Putamen (tissue), 1 donor: ENCODE results near the gene ADGRG2.
A peak's percentile ranks its signal among the peaks of the same experiment; 100 is the strongest.
"Not testable (repeated sequence)": the region's sequence is repeated elsewhere in the genome, so short reads cannot be mapped to it uniquely, and the experiment has no call there.

ENCODE experiments used
- DNase-seq: peaks from one replicate; pipeline ENCODE4 v3.0.0-alpha.2; 2016; ENCODE audit warnings: low spot score

Gene ADGRG2

DNA sequence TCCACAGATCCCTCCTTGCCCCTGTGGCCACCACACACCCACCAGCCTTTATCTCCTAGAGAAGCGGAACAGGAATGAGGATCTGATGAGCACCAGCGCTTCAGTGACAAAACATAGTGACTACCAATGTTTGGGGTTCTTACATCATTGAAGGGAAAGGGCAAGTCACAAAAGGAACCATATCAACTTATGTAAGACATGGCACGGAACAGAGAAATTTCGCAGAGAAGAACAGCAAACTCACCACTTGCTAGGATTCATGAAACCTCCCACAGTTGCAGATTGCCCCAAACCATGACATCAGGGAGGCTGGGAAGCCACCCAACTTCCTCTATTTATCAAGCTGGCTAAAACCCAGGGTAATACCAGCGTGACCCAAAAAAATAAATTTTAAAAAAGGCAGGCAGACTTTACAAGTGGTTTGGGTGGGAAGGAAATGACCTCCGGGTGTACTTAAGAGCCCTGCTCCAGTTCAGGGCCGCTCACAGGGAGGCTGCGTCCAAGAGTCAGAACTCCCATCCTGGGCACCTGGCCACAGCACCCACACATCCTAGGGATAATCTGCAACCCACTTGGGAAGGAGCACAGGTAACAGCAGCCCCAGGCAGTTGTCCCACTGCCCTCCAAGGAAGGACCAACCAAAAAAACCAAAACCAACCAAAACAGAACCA, 36.0 kb downstream of the ADGRG2 start:
- DNase-seq, result no peak

DNA sequence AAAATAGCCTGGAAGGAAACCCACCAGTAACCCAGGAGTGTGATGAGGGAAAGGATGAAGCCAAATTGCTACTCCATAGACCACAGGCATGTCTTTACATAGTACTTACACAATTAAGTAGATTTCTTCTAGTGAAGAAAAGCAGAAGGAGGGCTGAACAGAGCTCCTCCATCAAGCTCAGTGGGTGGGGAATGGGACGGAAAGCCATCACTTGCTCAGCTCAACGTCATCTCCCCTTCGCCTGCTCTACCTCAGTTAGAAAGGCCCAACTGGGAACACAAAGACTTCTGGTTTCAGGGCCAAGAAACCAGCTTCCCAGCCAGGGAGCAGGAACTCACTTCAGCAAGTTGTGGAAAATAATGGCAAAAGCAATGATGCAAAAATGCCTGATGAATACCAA, 36.6 kb downstream of the ADGRG2 start:
- DNase-seq, result no peak

DNA sequence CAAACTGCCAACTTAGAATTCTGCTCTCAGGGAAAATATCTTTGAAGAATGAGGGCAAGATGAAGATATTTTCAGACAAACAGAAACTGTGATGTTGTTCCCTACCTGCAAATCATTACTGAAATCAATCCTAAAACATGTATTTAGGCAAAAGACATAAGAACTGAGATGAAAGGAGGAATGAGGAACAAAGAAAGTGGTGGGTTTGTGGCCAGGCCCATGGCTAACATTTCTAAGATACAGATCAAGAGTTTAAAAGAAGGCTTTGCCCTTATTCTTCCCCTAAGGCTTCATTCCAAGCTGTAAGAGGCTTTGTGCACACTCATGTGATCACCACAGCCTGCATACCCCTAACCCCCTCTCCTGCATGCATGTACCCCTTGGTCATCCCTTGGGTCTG, 46.5 kb downstream of the ADGRG2 start:
- no peak for DNase-seq

DNA sequence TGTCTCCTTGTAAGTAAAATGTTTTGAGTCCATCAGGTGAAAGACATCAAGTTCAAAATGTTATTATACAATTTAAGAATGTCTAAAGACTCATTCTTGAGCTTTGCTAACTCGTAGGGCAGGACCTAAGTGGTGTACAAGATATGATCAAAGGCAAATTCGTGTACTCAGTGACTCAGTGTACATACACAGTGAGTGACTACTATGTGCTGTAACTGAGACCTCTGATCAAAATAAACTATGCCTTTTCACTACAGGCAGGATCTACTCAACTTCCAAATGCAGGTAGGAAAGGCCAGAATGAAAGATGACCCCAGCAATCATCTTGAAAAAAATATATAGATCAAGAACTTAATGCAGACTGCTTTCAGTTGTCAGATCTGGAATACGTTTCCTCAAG, 49.9 kb downstream of the ADGRG2 start:
- no peak for DNase-seq

DNA sequence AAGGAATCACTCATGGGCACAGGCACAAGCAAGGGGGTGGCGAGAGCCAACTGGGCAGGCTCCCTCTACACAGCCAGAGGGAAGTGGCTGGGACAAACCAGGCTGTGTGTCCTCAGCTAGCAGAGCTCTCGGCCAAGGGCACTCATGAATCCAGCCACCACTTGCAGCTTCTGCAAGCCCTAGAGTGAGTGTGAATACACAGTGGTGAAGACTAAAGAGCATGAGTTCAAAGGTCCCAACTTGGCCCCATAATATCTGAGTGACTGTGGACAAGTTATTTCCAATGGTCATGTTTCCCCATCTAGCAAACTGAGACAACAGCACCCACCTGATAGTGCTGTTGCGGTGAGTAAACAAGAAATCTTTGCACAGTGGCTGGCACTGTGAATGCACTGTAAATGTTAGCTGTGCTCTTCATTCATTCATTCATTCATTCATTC, 51.7 kb downstream of the ADGRG2 start:
- DNase-seq, result no peak

DNA sequence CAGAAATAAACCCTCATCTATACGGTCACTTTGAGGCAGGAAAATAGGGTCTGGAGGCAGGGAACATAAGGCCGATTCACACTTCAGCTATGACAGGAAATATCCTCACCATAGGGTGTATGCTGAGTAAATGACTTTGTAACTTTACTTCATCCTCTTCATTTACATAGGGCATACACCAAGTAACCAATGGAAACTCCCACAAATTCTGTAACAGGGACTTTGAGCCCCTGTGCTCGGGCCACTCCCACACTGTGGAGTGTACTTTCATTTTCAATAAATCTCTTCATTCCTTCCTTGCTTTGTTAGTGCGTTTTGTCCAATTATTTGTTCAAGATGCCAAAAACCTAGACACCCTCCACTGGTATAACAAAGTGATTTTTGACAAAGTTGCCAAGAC, 55.3 kb downstream of the ADGRG2 start:
- not testable (repeated sequence) for DNase-seq

DNA sequence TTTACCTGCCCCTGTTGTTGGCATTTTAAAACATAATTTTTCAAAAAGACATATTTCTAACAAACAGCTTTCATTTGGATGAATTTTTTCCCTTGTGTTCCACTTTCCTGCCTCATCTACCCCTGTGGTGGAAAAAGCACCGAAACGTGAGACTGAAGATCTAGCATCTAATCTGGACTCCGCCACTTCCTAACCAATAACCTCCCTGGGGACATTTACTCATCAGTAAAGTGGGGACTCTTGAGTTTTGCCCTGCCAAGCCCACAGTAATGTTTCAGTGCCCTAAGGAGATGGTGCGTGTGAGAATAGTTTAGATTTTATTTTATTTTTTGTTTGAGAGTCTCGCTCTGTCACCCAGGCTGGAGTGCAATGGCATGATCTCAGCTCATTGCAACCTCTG, 56.7 kb downstream of the ADGRG2 start:
- DNase-seq, result no peak

DNA sequence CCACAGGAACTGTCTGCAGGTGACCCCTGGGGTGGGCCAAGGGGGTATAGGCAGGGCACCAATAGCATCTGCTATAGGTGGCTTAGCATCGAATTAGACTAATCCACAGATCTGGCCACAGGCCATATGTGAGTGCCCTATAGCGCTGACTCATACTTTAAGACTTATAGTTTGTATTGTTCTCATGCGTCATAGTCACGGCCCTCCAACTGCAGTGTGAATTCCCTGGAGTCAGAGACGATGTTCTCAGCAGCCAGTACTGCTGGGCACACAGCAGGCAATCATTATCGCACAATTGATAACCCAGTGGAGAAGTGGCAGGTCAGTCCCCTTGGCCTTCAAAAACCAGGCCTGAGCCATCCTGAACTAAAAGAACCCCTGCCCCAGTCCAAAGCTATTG, 58.1 kb downstream of the ADGRG2 start:
- no peak for DNase-seq

DNA sequence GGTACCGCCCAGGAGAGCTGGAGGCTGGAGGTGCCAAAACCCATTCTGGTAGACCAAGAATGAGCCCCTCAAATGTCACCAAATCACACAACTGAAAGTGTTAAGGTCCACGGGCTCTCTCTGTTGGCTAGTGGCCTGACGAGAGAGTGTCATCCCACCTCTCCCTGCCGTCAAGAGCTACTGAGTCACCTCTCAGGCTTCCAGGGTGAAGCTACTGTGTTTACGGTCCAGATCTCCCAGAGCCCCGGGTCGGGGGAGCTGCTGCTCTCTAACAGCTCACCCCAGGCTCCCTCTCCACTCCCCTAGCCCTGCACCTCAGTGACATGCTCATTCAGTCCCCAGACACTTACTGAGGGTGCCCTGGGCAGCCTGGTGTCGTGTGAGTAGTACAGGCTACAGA, 59.2 kb downstream of the ADGRG2 start:
- no peak for DNase-seq

DNA sequence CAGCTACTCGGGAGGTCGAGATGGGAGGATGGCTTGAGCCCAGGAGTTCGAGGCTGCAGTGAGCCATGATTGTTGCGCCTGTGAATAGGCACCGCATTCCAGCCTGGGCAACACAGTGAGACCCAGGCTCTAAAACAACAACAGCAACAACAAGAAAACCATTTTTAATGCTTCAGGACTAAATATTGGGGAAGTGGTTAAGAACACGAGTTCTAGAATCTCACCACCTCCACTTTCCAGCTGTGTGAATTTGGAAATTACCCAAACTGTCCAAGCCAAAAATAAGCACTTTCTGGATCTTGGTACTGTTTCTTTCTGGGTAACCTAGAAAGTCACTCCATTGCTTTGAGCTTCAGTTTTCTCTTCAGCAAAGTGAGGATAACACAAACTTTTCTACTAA, 63.2 kb downstream of the ADGRG2 start:
- no peak for DNase-seq

DNA sequence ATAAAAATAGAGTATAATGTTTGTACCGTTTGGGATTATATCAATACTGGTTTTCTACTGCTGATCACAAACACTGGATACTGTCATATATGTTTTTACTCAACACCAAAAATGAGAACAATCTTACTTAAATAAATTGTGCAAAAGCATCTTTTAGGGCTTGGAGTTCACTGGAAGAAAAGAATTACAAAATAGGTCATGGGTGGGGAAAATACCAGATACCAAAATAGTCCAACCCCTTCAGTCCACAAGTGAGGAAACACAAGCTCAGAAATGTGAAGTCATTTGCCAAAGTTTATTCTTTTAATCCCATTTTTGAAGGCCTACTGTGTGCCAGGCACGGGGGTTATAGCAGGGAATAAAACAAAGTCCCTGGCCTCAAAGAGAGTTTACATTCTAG, 64.4 kb downstream of the ADGRG2 start:
- DNase-seq, result no peak

DNA sequence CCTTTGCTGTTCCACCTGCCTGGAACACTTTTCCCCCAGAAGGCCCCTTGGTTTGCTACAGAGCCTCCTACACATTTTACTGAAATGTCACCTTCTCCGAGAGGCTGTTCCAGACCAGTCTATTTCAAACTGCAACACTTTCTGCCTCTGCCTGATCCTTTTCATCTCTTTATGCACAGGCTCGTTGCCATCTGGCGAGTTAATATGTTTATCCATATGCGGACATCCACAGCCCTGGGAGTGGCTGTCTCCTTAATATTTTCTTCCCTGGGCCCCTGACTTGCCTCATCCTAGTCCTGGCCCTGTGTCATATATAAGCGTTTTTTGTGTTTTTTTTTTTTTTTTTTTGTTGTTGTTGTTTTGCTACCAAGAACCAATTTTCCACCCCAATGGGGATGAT, 73.2 kb downstream of the ADGRG2 start:
- DNase-seq, result no peak

DNA sequence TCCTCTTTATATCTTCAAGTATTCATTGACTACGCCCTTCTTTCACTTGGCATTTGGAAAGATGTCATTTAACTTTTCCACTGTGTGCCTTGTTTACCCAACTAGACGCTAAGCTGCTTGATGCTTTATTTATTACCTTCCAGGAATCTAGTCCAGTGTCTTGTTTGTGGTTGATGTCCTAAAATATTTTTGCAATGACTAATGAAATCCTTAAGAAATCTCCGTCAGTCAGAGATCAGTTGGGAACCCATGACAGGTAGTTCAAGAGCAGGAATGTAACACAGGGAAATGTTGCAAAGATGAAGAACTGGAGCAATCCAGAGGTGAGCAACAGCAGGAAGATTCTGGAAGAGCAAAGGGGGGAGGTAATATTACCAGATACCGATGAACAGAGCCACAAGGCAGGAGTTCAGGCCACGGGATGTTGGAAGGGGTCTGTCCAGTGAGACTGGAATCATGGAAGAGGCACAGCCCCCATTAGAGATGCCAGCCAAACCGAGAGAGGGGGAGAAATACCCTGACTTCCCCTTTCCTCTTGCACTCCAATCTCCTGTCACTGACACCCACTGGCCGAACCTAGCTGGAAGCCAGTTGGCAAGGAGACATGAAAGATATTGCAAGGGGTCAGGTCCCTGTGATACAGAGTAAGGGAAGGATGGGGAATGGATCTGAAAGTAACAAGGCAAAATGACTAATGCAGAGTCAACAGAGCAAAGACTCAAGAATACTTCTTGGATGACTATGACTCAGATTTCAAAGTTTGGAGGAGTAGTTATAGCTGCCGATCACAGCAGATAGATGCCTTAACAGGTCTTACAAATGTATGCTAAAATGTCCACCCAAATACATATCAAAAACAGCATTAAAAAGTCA, 75.7 kb downstream of the ADGRG2 start:
- DNase-seq, result no peak

DNA sequence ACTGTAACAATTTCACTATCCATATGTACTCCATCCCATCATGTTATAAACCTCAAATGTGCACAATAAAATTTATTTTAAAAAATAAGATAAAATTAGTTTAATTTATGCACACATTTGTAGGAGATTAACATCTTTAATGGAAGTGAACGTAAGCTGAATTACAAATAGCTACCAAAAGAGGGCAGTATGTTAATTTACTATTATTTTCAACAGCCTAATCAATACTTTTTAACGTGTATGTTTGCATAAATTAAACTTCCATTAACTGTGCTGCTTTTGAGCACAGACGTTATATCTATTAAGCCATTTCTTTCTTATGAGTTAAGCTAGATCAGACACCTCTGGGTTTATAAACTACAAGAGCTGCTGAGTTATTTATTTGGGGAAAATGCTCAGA, 81.9 kb downstream of the ADGRG2 start:
- DNase-seq, result no peak

DNA sequence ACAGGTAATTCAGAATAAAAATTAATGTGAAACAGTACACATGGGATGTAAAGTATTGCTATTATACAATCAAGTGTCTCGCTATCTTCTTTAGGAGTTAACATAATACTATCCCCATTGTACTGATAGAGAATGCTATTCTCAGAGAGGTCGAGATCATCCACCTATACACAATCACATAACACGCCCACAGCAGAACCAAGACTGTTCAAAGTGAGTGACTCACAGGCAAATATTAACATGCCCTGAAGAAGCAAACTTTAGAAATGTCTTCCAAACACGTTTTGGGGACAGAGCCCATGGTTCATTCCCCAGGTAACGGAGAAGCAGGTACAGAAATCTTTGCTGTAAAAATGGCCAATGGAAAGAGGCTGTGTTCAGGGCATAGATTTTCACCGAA, 88.2 kb downstream of the ADGRG2 start:
- peak; percentile 0 for DNase-seq

DNA sequence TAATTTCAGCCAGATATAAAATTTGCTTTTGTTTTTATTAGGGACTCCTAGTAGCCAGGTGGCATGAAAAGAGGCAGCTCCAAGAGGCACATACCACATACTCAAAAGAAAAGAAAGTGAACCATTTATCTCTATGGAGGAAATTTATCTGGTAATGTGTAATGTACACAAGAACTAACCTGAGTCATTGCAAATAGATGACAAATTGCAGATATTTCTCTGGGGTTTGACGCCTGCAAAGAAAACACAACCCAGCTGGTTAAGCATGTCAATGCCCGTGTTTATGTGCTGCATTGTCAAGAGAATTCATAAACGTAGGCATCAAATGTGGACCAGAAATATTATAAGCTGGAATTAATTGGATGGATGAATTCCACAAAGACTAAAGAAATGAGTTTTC, 91.5 kb downstream of the ADGRG2 start:
- no peak for DNase-seq

DNA sequence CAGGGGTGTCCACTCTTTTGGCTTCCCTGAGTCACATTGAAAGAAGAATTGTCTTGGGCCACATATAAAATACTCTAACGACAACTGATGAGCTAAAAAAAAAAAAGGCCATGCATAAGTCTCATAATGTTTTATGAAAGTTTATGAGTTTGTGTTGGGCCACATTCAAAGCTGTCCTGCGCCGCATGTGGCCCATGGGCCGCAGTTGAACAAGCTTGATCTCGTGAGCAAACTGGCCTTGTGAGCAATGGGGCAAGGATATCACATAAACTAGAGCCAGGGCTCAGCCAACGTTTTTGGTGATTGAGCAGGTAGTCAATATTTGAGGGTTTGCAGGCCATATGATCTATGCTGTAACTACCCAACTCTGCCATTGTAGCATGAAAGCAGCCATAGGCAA, 93.7 kb downstream of the ADGRG2 start:
- no peak for DNase-seq

DNA sequence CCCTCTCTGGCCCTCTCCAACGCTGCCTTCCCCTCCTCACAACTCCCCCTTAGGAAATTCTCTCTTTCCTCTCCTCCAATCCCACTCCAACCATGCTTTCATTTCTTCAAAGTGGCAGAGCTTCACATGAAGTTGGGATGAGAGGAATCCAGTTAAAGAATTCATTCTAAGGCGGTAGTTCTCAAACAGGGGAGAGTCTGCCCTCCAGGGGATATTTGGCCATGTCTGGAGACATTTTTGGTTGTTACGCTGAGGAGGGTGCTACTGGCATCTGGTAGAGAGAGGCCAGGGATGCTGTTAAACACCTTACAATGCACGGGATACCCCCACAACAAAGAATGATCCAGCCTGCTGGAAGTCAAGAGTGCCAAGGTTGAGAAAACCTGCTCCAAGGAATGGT, 97.9 kb downstream of the ADGRG2 start:
- DNase-seq, result no peak

DNA sequence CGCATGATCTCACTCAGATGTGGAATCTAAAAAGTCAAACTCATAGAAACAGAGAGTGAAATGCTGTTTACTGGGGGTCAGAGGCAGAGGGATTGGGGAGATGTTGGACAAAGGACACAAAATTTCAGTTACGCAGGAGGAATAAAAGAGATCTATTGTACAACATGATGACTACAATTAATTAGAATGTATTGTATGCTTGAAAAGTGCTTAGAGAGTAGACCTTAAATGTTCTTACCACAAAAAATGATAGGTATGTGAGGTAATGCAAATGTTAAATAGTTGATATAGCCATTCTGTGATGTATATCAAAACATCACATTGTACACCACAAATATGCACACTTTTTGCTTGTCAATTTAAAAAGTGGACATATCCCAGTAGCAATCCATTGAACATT, 102.3 kb downstream of the ADGRG2 start:
- DNase-seq, result no peak

DNA sequence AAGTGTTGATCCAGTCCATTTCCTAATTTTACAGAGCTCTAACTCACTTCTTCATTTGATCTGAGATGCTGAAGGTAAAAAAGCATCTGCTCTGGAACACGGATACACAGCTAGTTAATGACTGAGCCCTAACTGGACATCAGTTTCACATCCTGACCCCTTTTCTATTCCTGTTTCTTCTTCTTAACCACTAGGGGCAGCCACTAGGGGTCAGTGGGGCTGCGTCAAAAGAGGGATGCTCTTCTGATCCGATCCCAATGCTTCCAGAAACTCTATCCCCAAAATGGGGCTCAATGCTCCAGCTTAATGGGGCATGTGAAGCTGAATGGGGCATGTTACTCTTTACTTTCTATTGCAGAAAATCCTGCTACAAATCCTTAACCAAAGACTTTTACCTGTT, 105.0 kb downstream of the ADGRG2 start:
- no peak for DNase-seq

DNA sequence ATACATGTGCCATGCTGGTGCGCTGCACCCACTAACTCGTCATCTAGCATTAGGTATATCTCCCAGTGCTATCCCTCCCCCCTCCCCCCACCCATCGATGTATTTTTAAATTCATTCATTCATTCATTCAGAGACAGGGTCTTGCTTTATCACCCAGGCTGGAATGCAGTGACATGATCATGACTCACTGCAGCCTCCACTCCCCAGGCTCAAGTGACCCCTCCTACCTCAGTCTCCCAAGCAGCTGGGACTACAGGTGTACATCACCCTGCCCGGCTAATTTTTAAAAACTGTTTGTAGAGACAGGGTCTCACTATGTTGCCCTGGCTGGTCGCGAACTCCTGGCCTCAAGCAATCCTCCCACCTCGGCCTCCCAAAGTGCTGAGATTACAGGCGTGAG, 105.7 kb downstream of the ADGRG2 start:
- not testable (repeated sequence) for DNase-seq

DNA sequence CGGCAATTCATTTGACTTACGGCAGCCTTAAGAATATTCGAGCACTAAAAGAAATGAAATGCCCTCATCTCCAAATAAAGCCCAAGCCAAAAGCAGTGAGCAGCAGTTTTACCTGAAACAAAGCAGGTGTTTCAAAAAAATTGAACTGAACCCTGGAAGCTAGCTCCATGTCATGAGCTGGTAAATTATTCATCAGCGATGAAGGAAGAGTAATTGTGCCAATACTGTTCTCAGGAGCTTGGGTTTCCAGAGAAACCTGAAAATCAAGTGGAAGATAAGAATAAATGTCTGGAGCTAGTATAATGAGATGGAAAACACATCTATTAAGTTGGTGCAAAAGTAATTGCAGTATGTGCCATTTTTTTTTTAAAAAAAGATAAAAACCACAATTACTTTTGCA, 114.4 kb downstream of the ADGRG2 start:
- DNase-seq, result no peak

DNA sequence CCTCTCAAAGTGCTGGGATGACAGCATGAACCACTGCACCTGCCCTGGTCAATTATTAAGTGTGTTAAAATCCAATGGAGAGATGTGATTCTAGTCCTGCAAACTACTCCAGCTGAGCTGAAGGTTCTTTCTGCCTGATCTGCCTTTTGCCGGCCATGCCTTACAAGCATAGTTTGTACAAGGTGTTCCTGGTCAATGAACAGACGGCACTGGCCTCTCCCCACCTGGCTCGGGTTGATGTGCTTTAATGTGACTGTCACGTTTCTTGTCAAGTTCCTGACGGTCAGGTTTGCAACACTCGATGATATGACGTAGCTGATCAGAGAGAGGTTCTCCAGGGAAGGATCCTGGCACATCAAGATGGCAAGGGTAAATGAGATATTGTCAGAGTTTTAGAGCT, 115.3 kb downstream of the ADGRG2 start:
- DNase-seq, result no peak

DNA sequence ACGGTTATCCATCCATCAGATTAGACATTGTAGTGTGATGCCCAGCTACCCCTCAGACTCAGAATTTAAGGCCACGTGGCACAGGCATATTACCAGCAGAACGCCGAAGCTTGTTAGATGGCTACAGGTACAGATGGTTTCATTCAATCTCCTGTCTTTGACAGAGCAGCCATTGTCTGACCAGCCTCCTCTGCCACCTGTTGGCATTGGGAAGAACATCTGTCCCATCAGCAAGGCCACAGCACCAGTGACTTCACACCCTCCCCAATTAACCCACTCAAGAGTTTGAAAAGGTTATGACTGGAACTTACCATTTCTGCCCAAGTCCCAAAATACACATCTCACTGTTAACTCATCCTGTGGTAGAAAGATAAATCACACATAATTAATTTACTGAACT, 116.4 kb downstream of the ADGRG2 start:
- DNase-seq, result no peak
